GM19452 (cell line): ENCODE measurements around the gene POU2AF2.
A peak's percentile ranks its signal among the peaks of the same experiment; 100 is the strongest.
"Not testable (repeated sequence)": the region's sequence is repeated elsewhere in the genome, so short reads cannot be mapped to it uniquely, and the experiment has no call there.

ENCODE experiments used
- ATAC-seq: cut with Tn5 transposase; IDR thresholded peaks from one replicate; pipeline ENCODE4 v1.9.1; 2021; ENCODE audit not compliant: unreplicated experiment

The POU2AF2 gene, protein sequence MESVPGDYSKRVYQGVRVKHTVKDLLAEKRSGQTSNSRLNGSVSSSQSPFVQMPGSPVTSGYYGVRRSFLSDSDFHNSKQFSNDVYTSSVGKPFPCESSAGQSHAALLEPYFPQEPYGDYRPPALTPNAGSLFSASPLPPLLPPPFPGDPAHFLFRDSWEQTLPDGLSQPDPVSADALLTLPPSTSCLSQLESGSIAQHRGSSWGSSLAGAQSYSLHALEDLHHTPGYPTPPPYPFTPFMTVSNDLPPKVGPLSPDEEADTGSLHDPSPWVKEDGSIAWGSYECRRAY

GRCh38 chr11:111245425-111245824 lies at the start of gene POU2AF2:
Gene POU2AF2, plus strand, starts transcription at chr11:111245725. Its CDS starts 129 bp downstream, at chr11:111245854.
- no peak for ATAC-seq

- ATAC-seq = no peak
Measured at GRCh38 chr11:111200010-111200534, 45.5 kb upstream of the POU2AF2 start.

DNA sequence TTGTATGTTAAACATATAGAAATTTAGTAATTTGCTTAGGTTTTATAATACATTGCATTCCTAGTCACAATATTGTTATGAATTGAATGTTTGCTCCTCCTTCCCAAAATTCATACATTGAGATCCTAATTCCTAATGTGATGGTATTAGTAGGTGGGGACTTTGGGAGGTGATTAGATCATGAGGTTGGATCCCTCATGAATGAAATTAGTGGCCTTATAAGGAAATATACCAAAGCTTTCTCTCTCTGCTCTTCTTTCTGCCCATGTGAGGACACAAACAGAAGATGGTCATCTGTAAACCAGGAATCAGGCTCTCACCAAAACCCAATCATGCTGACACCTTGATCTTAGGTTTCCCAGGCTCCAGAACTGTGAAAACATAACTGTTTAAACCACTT lies 41.3 kb upstream of the POU2AF2 start:
- ATAC-seq = no peak

GRCh38 chr11:111205632-111206385 lies 39.7 kb upstream of the POU2AF2 start:
- ATAC-seq = no peak

DNA sequence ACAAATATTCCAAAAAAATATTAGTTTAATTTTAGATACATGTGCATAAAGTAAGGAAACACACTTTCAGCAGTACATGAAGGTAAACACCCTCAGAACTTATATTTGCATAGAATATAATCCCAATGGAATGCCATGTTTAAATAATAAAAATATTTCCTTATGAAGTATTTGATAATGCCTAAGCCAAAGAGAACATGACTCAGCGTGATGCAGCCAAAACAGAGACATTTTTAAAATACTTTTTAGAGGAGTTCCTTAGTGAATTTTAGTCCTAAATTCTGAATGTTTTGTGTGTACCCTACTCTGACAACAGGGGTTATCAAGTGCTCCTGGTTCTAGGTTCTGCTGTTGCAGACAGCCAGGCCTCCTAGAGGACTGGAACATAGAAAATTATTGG lies 39.1 kb upstream of the POU2AF2 start:
- ATAC-seq = no peak

DNA sequence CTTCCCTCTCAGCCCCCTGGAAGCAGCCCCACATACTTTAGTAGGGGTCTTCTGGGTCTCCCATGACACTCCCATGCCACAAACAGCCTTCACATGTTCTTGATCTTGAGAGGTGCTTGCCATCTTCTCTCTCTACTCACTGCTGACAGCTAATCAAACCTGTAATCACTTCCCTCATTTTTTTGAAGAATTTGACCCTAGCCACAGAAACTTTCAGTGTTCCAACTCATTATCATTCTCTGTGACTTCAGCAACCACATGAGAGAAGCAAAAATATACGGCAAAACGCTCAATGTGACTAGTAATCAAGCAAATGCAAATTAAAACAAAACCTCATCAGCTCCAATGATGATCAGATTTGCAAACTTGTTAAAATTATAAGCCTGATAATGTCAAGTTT lies 38.3 kb upstream of the POU2AF2 start:
- no peak for ATAC-seq

GRCh38 chr11:111209543-111210355 lies 35.8 kb upstream of the POU2AF2 start:
- no peak for ATAC-seq

DNA sequence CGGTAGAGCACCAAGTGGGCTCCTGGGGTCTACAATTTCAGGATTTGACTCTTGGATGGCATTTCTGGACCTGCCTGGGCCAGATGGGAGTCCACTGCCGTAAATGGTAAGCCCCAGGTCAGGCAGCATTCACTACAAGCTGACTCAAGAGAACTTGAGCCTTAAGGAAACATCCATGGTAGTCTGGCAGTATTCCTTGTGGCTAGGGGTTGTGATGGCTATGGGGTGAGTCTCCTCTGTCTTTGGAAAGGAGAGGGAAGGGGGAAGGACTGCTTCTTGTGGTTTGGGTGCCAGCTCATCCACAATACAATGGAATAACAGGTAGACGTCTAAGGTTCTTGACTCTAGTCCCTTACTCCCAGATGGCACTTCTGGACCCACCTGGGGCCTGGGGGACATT lies 32.3 kb upstream of the POU2AF2 start:
- ATAC-seq = no peak

DNA sequence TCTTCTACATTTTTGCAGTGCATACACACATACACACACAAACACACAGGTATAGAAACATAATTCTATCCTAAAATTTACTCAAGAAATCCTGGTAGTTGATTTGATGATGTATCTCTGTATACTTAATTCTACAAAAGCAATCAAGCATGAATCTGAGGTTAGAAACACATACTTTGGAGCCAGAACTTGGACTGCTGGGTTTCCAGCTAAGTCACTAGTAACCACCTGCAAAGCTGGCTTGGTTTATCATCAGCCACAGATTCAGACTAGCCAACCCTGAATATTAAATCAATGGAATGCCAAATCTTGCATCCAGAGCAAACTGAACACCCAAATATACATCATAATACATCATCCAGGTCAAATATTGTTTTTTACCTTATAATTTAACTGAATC lies 24.8 kb upstream of the POU2AF2 start:
- no peak for ATAC-seq

DNA sequence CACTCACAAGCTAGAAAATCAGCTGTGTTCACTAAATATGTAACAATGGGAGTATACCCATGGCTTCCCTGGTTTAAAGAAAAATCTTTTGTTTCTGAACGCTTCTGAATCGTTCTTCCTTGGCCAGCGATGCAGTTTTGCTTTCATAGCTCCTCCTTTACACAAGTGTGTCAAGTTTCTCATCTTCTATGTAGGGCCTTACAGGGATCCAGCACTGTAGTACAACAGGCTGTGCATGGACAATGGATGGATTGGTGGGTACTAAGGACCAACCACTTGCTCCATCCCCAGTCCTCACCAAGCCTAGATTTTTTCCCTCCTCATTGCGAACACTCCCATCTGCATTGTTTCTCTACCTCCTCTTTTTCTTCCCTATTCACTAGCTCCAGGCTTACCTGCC lies 24.3 kb upstream of the POU2AF2 start:
- no peak for ATAC-seq

DNA sequence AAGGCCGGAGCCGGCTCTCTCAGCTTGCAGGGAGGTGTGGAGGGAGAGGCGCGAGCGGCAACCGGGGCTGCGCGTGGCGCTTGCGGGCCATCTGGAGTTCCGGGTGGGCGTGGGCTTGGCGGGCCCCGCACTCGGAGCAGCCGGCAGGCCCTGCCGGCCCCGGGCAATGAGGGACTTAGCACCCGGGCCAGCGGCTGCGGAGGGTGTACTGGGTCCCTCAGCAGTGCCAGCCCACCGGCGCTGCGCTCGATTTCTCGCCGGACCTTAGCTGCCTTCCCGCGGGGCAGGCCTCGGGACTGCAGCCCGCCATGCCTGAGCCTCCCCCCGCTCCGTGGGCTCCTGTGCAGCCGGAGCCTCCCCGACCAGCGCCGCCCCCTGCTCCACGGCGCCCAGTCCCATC lies 23.6 kb upstream of the POU2AF2 start:
- not testable (repeated sequence) for ATAC-seq

GRCh38 chr11:111222821-111223455 lies 22.6 kb upstream of the POU2AF2 start:
- not testable (repeated sequence) for ATAC-seq

GRCh38 chr11:111225881-111226280 lies 19.6 kb upstream of the POU2AF2 start:
- ATAC-seq = no peak

GRCh38 chr11:111229604-111230003 lies 15.9 kb upstream of the POU2AF2 start:
- no peak for ATAC-seq

DNA sequence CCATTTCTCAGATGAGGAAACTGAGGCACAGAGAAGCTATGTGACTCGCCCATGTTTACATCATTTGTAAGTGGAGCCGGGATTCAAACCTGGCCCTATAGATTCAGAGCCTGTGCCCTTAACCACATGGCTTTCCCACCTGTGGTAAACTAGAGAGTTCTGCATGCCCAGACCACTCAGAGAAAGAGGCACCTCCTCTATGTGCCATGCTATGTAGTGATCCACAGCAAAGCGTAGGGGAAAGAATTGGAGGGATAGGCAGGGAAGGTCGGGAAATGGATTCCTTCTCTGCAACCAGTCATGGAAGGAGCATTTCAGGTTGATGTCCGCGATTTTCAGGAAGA lies 15.4 kb upstream of the POU2AF2 start:
- ATAC-seq = peak; percentile 28

DNA sequence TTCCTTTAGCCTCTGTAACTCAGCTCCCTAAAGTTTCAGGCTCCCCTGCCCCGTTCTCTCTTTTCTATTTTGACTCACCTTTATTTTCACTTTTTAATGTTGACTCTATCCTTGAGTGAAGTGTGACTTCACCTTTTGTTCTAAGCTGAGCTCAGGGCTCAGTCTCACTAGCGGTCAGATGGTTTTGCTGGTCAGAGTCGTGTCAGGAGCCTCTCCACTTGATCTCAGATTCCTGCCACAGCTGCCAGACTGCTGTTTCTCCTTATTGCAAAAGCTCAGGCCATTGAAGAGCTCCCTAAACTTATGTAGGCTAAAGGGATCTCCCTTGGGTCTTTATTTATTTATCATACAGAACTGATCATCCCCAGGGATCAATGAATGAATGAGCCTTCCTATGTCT lies 13.7 kb upstream of the POU2AF2 start:
- no peak for ATAC-seq

GRCh38 chr11:111236383-111236782 lies 9.1 kb upstream of the POU2AF2 start:
- ATAC-seq = no peak

DNA sequence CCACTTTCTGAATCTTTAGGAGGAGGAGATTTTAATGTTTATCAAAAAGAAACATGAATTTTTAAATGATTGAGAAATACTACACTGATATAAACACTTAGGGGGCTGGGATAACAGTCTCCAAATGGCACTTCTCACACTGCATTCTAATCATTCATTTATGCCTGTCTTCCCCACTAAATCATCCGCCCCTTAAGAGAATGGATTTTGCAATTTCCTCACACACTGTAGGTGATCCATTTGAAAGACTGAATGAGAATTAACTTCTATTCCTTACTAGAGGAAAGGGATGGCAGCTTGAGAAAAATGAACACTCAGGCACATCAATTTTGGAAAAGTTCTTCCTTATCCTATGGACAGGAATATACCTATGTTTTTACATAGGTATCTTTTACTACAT lies 7.6 kb upstream of the POU2AF2 start:
- ATAC-seq = no peak

- ATAC-seq = no peak
Measured at GRCh38 chr11:111246956-111247355, 1.4 kb downstream of the POU2AF2 start.

- ATAC-seq = no peak
Measured at GRCh38 chr11:111250936-111251335, 5.4 kb downstream of the POU2AF2 start.

- no peak for ATAC-seq
Measured at GRCh38 chr11:111253131-111253530, 7.6 kb downstream of the POU2AF2 start.
